HG03159 (cell line): ENCODE data around the gene ZNF174.

Experiments used
- ATAC-seq: cut with Tn5 transposase; IDR thresholded peaks from one replicate; pipeline ENCODE4 v1.9.1; 2021; ENCODE audit warnings: mild to moderate bottlenecking, moderate library complexity; ENCODE audit not compliant: unreplicated experiment

The ZNF174 gene

DNA sequence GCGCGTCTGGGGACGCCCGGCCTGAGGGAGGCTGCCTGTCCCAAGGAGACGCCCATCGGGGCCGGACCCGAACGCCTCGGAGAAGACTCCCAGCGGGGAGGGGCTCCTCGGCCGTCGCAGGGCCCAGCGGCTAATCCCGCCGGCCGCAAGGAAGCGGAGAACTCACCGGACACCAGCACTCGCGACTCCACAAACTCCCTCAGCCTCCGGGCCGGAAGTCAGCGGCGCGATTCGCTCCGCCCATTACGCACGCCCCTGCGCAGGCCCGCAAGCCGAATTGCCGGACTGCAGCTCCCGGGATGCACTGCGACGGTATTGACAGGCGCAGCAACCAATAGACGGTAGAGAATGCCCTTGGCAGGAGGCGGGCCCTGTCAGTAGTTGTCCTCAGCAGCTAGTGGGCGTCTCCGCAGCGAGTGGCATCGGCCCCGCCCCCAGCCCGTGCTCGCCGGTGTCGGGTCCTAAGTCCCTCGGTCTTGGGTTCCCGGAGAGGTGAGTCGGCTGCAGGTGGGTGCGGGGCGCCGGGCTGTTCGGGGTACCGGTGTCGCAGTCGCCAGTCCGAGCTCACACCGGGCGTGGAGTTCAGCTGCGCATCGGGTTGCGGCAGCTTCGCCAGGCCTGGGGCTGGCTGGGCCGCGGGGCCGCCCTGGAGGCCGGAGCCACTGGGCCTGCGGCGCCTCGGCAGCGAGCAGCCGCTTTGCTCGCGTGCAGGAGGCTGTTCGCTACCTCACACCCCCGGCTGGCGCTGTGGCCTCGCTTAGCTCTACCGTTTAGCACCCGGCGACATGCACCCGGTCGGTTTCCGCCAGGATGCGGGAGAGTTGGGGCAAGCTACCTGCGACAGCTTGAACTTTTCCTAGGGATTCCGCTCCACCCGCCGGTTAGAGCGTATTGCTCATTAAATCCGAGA lies at the start of gene ZNF174, which contains the start of gene ZSCAN32:
Gene ZNF174 (plus strand): TSS at position 437 of the 910 bp plus-strand sequence. CDS start 790 bp downstream, outside the sequence.
Gene ZSCAN32 (minus strand): TSS at position 226 of the 910 bp plus-strand sequence. CDS start 3,447 bp downstream, outside the sequence.
- peak; percentile 96 for ATAC-seq

DNA sequence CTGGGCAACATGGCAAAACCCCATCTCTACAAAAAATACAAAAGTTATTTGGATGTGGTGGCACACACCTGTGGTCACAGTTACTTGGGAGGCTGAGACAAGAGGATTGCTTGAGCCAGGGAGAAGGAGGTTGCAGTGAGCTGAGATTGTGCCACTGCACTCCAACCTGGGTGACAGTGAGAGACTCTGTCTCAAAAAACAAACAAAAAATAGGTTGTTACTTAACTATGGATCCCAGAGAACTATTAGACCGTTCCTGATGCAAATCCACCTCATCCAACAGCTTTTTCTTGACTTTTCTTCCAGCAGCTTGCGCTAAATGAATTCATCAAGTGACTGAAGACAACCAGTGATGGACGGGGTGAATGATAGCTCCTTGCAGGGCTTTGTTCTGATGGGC lies 45.4 kb upstream of the ZNF174 start, which contains the start of gene OR2C1:
Gene OR2C1 (plus strand): TSS at position 301 of the 400 bp plus-strand sequence. CDS start 52 bp downstream, at position 353.
- ATAC-seq: no peak

DNA sequence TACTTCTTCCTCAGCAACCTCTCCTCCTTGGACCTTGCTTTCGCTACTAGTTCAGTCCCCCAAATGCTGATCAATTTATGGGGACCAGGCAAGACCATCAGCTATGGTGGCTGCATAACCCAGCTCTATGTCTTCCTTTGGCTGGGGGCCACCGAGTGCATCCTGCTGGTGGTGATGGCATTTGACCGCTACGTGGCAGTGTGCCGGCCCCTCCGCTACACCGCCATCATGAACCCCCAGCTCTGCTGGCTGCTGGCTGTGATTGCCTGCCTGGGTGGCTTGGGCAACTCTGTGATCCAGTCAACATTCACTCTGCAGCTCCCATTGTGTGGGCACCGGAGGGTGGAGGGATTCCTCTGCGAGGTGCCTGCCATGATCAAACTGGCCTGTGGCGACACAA lies 44.9 kb upstream of the ZNF174 start:
- ATAC-seq: no peak

DNA sequence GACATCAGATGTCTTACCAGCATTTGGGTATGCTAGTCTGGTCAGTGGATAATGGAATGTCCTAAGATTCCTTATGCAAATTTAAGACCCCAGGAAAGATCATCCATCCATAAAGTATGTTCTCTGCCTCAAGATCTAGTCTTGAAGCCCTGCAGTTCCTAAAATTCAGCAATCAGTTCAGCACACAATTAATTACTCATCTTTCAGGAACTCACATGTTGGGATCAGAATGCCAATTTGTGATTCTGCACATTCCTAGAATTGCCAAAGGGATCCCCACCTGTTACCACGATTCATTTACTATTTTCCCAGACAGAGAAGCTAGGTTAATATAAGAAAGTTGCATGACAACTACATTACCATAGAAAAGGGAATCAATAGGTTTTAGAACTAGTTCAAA lies 42.1 kb upstream of the ZNF174 start:
- ATAC-seq: no peak

DNA sequence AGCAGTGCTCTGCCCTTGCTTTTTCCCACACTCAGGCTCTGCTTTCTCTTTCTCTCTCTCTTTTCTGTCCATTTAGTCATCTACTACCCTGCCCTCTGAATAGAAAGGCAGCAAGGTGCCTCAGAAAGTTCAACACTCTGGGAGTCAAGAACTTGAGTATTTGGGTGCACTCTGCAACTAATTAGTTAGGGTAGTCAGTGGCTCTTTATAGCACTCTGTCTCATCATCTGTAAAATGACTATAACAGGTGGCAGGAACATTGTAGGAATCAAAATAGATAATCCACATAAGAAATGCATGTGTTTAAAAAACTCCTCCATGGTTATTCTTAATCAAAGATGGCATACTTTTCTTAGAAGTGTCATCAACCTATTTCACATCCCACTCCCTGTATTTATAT lies 38.1 kb upstream of the ZNF174 start:
- no peak for ATAC-seq

DNA sequence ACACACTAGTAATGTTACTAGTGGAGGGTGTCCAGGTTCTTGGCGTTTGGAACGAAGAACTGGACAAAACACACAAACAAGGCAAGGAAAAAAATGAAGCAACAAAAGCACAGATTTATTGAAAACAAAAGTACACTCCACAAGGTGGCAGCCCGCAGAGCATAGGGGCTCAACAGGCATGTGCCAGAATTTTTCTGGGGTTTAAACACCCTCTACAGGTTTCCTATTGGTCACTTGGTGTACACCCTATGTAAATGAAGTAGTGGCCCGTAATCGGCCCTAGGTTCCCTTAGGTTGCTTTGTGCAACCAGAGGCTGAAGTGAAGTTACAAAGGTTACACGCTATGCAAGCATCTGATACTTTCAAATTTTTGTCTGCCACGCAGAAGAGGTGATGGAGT lies 37.2 kb upstream of the ZNF174 start:
- ATAC-seq: no peak

DNA sequence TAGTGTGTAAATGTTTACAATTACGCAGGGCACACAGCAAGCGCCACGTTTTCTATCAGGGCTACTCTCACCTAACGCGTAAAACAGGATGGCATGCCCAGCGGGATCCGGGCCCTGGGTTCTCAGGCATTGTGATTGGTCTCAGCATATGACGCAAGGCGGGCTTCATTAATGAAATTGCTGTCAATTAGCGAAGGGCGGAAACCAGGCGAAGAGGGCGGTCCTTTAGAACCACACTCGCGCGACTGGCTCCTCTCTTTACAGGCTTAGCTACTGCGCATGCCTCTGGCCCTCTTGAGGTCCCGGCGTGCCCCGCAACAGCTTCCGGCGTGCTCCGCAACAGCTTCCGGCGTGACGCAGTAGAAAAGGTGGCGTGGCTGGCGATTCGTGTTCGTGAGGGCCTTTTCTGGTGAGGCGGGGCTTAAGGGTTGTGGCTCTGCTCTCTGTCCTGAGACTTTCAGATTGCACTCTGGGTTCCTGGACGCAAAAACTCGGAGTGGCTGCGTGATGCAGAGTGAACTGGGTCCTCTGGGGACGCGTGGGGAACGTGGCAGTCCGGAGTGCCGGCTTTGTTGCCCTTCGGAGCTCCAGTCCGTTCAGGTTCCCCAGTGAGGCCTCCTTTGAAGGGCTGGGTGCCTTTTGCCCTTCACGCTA lies 36.1 kb upstream of the ZNF174 start:
- ATAC-seq: no peak

DNA sequence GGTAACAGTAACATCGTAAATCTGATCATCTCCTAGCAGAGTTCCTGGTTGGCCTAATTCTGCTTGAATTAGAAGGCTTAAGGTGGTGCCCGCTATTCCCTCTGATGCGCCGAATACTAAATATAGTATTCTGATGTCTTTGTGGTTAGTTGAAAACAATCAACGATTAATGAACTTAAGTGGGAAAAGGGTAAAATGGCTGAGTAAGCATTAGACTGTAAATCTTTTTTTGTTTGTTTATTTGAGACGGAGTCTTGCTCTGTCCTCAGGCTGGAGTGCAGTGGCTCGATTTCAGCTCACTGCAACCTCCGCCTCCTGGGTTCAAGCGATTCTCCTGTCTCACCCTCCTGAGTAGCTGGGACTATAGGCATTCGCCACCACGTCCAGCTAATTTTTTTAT lies 31.9 kb upstream of the ZNF174 start:
- no peak for ATAC-seq

DNA sequence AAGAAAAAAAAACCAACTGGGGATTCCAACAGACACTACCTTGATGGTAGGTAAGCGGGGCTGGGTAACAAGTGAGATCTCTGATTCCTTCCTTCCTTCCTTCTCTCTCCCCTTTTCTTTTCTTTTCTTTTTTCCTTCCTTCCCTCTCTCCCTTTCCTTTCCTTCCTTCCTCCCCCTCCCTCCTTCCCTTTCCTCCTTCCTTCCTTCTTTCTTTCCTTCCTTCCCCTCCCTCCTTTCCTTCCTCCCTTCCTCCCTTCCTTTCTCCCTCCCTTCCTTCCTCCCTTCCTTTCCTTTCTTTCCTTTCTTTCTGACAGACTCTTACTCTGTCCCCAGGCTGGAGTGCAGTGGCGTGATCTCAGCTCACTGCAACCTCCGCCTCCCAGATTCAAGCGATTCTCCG lies 25.3 kb upstream of the ZNF174 start:
- ATAC-seq: no peak

DNA sequence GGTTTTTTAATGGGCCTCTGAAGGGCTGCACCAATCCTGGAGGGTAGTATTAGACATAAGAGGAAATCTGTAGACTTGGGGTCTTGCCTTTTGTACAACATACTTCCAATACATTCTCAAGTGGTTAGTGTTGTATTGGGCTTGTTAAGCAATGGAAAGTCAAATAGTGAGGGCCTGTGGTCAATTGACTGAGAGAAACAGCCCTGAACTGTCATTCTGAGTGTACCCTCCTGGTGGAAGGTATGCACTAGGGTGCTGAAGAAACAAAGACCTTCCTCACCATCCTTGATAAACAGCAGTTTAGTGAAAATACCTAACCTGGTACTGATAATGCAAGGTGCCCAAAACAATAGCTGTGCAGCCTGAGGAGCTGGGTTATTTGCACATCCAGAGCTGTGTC lies 23.1 kb upstream of the ZNF174 start:
- ATAC-seq: no peak

DNA sequence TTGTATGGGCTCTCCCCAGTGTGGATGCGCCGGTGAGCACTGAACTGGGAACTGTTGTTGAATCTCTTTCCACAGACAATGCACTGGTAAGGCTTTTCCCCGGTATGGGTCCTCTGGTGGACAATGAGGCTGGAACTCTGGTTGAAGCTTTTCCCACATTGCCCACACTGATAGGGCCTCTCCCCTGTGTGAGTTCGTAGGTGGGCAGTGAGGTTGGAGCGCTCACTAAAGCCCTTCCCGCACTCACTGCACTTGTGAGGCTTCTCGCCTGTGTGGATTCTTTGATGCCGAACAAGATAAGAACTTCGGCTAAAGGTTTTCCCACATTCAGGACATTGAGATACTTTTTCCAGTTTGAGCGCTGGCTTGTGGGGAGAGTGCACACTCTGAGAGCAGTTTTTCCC lies 18.0 kb upstream of the ZNF174 start:
- no peak for ATAC-seq

DNA sequence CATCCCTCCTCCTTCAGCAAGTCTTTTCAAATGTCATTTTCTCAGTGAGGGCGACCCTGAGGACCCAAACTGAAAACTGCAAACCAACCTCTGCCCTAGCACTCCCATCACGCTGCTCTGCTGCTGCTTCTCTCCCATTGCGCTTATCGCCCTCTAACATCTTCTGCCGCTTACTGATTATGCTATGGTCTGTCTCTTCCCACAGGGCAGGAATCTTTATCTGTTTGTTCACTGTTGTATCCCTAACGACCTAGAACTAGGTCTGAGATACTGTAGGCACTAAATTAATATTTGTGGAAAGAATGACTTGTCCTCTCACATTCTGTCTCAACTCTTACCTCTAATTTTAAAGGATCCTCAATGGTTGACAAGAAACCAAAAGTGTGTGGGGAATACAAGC lies 12.7 kb upstream of the ZNF174 start:
- no peak for ATAC-seq

DNA sequence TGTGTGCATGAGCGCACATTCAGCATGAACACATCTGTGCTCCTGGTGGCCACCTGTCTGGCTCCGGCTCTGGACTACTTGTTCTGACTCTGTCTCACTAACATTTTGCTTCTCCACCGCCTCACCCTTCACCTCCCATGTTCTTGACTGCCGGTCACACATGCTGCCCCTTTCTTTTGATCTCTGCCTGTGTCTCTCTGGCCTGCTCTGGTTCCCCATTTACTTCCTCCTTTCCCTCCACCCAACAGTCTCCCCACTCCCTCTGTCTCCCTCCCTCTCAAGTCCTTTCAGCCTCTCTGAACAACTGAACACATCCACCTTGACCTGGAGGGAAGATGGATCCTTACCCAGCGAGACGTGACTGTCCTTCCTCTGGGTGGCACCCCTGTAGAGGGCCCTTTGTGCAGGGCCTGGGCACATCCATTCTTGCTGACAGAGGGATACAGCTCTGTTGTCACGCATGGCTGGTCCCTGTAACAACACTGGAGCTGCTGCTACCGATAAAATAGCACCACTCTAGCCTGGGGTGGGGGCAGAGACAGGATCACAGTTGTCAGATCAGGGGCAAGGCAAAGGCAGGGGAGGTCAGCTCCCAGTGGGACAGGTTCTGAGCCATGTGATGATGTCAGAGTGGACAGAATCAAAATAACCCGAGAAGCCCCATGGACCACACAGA lies 11.2 kb upstream of the ZNF174 start:
- ATAC-seq: no peak

DNA sequence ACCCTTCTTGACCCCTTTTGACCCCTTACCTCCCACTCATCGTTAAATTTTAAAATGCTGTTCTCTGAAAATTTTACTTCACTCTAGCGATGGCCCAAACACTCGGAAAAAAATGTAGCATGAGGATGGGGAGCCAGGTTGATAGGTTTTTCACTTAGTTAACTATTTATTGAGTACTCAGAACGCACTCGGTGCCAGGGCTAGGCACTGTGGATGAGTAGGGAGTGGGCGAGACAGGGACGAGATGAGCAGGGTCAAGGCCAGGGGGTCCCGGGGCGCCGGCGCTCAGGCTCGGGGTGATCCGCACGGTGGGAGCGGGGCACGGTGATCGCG lies 603 bp upstream of the ZNF174 start:
- ATAC-seq: peak; percentile 28

DNA sequence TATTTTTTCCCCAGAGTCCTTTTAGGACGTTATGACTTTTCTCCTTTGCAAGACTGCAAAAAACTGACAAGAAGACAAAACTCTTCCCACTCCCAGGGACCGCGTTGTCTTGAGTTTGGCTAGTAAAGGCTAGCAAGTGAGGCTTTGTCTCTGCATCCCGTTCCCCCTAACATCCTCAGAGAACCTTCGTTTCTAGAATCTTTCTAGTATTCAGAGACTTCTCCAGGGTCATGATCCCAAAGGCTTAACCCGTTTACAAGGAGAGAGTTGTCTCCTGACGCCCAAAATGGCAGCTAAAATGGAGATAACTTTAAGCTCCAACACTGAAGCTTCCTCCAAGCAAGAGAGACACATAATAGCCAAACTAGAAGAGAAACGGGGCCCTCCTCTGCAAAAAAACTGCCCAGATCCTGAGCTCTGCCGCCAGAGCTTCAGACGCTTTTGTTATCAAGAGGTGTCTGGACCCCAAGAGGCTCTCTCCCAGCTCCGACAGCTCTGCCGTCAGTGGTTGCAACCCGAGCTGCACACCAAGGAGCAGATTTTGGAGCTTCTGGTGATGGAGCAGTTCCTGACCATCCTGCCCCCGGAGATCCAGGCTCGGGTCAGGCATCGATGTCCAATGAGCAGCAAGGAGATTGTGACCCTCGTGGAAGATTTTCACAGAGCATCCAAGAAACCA lies 843 bp downstream of the ZNF174 start:
- ATAC-seq: no peak

DNA sequence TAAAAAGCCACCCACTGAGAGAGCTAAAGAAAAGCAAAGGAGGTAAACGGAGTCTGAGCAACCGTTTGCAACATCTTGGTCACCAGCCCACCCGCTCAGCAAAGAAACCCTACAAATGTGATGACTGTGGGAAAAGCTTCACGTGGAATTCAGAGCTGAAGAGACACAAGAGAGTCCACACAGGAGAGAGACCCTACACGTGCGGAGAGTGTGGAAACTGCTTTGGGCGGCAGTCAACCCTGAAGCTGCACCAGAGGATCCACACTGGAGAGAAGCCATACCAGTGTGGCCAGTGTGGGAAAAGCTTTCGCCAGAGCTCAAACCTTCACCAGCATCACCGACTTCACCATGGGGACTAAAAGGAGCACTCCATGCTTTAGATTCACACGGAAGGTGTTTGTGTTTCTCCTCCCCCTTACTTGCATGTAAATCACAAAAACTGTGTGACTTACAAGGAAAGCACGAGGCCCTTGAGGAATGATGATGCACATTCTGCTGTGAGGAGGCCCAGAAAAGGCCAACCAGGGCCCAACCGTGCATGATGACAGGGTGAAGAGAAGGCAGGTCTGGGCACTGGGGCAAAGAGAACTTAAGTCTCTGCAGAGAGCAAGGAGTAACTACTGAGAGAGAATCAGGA lies 7.7 kb downstream of the ZNF174 start:
- ATAC-seq: no peak

DNA sequence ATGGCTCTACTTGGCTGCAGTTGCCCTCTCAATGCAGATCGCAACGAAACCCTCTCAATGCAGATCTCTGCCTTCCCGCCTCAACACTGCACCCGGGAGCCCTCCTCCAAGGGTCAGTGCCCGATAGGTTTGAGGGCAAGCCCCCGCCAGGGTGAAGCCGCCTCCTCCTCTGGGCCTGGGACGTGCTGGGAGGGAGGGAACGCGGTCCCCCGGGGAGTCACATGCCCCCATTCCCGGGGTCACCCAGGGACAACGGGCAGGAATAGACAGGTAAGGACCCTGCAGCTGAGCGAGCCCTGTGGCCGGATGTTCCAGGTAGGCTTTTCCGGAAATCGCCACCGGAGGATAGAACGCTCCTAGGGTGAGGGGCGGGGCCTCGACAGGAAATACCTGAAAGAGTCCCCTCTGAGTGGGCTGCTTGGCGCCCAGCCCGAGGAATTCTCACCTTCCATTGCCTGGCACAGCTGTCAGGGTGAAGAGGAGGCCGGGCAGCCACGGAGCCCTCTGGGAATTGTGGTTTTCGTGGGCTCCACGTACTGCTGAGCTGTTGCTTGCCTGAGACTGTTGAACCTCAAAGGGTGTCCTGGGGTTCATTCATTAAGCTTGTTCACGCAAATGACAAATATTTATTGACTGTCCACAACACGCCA lies 12.8 kb downstream of the ZNF174 start:
- ATAC-seq: no peak

DNA sequence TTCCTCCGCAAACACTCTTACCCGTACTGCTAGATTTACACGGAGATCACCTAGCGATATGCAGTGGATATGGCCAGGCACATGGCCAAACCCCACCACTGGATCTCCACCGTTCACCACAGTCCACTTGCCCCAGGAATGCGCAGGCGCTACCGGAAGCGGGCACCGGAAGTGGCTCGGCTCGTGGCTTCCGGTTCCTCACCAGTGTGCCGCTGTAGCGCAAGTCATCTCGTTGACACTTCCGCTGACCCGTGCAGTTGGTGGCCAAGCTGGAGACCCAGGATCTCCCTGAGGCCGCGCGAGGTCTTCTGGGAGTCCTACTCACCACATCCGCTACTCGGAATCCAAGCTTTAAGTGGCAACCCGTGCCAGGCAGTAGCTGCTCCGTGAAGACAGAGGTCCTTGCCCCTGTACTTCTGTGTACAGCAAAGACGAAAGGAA lies 30.8 kb downstream of the ZNF174 start:
- ATAC-seq: no peak

DNA sequence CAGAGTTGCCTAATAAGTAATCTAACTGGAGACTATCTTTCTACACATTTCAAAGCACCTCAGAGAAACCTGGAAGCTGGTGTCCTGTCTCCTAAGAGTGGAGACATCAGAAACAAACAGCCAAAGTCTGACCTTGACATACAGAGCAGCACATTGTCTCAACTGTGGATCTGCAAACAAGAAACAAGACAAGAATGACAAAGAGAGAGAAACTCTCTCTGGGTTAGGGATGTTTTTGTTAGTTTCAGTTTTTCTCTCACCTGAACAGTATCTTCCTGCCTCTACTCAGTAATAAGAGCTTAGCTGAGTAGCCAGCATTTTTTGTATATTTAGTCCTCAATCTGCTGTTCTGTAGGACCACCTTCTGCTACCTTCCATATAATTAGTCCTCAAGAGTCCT lies 33.4 kb downstream of the ZNF174 start:
- ATAC-seq: no peak

DNA sequence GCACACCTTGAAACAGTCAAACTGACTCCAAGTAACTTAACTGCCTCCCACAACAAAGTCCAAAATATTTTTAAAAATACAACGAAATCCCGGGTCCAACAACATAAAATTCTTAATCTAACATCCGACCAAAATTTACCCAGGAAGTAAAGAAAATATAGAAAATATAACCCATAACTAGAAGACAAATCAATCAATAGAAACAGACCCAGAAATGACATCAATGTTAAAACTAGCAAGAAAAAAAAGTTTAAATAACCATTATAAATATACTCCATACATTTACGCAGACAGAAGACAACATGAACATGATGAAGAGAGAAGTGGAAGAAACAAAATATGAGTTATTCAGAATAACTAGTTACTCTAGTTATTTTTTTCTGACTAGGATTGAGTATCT lies 38.6 kb downstream of the ZNF174 start:
- ATAC-seq: no peak
